Astrocyte (in vitro differentiated cells and primary cell): ENCODE measurements around the gene TRAPPC3L.

ENCODE experiments used
- EZH2 ChIP-seq: IDR thresholded peaks from 2 replicates; pipeline ENCODE4 v1.6.1; 2012; ENCODE audit warnings: mild to moderate bottlenecking, low read length, inconsistent platforms; ENCODE audit not compliant: insufficient read depth
- TF ChIP-seq, protein P1 (sequence below): IDR thresholded peaks from 2 replicates; pipeline ENCODE4 v1.5.1; 2011; ENCODE audit warnings: low read depth, mild to moderate bottlenecking, inconsistent platforms, low read length, moderate library complexity; ENCODE audit not compliant: insufficient read depth

DNA sequence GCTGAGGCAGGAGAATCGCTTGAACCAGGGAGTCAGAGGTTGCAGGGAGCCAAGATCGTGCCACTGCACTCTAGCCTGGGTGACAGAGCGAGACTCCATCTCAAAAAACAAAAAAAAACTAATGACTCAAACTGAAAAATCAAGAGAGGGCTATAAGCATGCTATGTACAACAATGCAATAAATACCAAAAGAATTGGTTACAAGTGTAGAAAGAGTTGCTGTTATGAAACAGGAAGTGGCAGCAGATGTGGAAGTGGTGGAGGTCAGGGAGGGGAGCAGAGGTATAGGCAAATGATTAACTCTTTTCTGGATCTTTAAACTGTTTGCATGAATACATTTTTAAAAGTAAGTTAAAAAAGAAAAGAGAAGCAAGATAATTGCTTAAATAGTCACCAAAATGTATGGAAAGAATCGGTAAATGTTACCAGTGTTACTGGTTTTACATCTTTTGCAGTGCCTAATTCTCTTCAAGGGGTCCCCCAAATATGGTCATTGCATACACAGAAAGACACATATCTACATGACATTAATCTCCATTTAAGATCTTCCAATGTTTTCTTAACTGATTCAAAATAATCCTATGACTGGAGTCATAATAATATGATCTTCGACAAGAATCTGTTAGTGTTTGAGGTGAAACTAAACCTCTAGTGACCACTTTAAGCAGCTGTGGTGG is 69.3 kb downstream of the TRAPPC3L start:
- TF ChIP-seq, protein P1, sequence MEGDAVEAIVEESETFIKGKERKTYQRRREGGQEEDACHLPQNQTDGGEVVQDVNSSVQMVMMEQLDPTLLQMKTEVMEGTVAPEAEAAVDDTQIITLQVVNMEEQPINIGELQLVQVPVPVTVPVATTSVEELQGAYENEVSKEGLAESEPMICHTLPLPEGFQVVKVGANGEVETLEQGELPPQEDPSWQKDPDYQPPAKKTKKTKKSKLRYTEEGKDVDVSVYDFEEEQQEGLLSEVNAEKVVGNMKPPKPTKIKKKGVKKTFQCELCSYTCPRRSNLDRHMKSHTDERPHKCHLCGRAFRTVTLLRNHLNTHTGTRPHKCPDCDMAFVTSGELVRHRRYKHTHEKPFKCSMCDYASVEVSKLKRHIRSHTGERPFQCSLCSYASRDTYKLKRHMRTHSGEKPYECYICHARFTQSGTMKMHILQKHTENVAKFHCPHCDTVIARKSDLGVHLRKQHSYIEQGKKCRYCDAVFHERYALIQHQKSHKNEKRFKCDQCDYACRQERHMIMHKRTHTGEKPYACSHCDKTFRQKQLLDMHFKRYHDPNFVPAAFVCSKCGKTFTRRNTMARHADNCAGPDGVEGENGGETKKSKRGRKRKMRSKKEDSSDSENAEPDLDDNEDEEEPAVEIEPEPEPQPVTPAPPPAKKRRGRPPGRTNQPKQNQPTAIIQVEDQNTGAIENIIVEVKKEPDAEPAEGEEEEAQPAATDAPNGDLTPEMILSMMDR, result no peak
- no peak for TF ChIP-seq EZH2
